HepG2 (cell line): ENCODE data around the gene GPN1. TPM values are rescaled to one million over a fixed set of nuclear protein-coding genes. Genes with fewer than 3 reads are reported as not detected.

Experiments used
- ATAC-seq: fragments of 200-7000 bp; cut with Tn5 transposase; 3 replicates; pipeline ENCODE4 v1.9.1; 2020; ENCODE audit warnings: mild to moderate bottlenecking, moderate library complexity
- BruUV-seq: library from RNA; stranded (reverse); fragments of 400-500 nt; replicated peaks from 2 replicates; lab custom pipeline; 2021; lab: Mats Ljungman, UMichigan
- CTCF ChIA-PET: fragments of 300-600 bp; formaldehyde crosslinking; extraction: SDS; loops from one replicate; lab custom pipeline; 2021; ENCODE audit warnings: low total read pairs, inconsistent platforms, low intra/inter-chr PET ratio; lab: Yijun Ruan, JAX
- POLR2A ChIA-PET: fragments of 350-600 bp; sonication (Branson Sonifier 250); formaldehyde crosslinking; loops from one replicate; lab custom pipeline; 2020; ENCODE audit warnings: antibody characterized with exemption, inconsistent platforms; lab: Yijun Ruan, JAX
- DNase-seq: peaks from one replicate; pipeline ENCODE4 v3.0.0-alpha.2; 2015; ENCODE audit warnings: low spot score
- FAIRE-seq: peaks from 3 replicates; lab custom pipeline; 2011; peaks lifted over from hg19 to GRCh38; lab: Jason Lieb, UNC
- H2AFZ ChIP-seq: one replicate; pipeline ENCODE4 v1.6.1; 2011; ENCODE audit warnings: low read length, inconsistent platforms
- H3K27ac ChIP-seq: fragments of 300-600 bp; 3 replicates; pipeline ENCODE4 v1.8.0; 2011; ENCODE audit warnings: mixed run types, mild to moderate bottlenecking, mixed read lengths, low read length, inconsistent platforms; ENCODE audit not compliant: insufficient read depth; ENCODE audit errors: extremely low read length
- H3K27me3 ChIP-seq, 2 experiments: fragments of 200-600 bp in 1 of 2; 2 replicates in 1 of 2; 3 replicates in 1 of 2; pipeline versions ENCODE4 v1.6.0 to v1.8.0; 2011; ENCODE audit warnings: low read length in 2 of 2, mild to moderate bottlenecking in 2 of 2, moderate library complexity in 2 of 2, inconsistent platforms in 1 of 2; ENCODE audit not compliant: insufficient read depth in 2 of 2, control insufficient read depth in 1 of 2
- H3K36me3 ChIP-seq, 2 experiments: fragments of 200-600 bp in 1 of 2; replicated peaks in 1 of 2; 2 replicates in 1 of 2; 3 replicates in 1 of 2; pipeline versions ENCODE4 v1.5.1 to v1.8.0; 2011; ENCODE audit warnings: low read length in 2 of 2, inconsistent platforms in 1 of 2; ENCODE audit not compliant: insufficient read depth in 2 of 2, control insufficient read depth in 1 of 2
- H3K4me1 ChIP-seq: 2 replicates; pipeline ENCODE4 v1.5.1; 2012; ENCODE audit warnings: low read length, inconsistent platforms; ENCODE audit not compliant: insufficient read depth
- H3K4me2 ChIP-seq: 2 replicates; pipeline ENCODE4 v1.6.0; 2011; ENCODE audit warnings: low read depth, low read length, inconsistent platforms
- H3K4me3 ChIP-seq, 3 experiments: fragments of 200-600 bp in 1 of 3; sonication (generic), shearing (Covaris generic) in 1 of 3; replicated peaks in 1 of 3; 2 replicates each; pipeline ENCODE4 v1.5.1; 2011 to 2016; ENCODE audit warnings: low read length in 3 of 3, inconsistent platforms in 2 of 3, low read depth in 2 of 3, mild to moderate bottlenecking in 2 of 3, control low read depth in 1 of 3, mixed read lengths in 1 of 3; ENCODE audit not compliant: insufficient read depth in 1 of 3
- H3K79me2 ChIP-seq: one replicate; pipeline ENCODE4 v1.6.1; 2011; ENCODE audit warnings: low read length, inconsistent platforms; ENCODE audit not compliant: insufficient read depth
- H3K9ac ChIP-seq: 2 replicates; pipeline ENCODE4 v1.6.0; 2011; ENCODE audit warnings: mild to moderate bottlenecking, low read depth, low read length, inconsistent platforms; ENCODE audit not compliant: insufficient read depth
- H3K9me3 ChIP-seq: 2 replicates; pipeline ENCODE4 v1.5.1; 2012; ENCODE audit warnings: mild to moderate bottlenecking, low read length
- H4K20me1 ChIP-seq: 2 replicates; pipeline ENCODE4 v1.6.0; 2011; ENCODE audit warnings: inconsistent platforms, mild to moderate bottlenecking, low read length, moderate library complexity; ENCODE audit not compliant: insufficient read depth
- CEBPB ChIP-seq: IDR thresholded peaks from 2 replicates; pipeline ENCODE4 v1.6.1; 2011; ENCODE audit warnings: low read depth, low read length, improper control_type of control experiment, borderline replicate concordance
- CEBPG ChIP-seq: IDR thresholded peaks from 2 replicates; pipeline ENCODE4 v1.6.1; 2016
- NFIB ChIP-seq: sonication (generic); formaldehyde crosslinking; IDR thresholded peaks from 2 replicates; pipeline ENCODE4 v1.9.0; 2021; ENCODE audit warnings: missing genetic modification reagents, mild to moderate bottlenecking, borderline replicate concordance
- TAF15 ChIP-seq: fragments of 200-400 bp; formaldehyde crosslinking; IDR thresholded peaks from one replicate; pipeline ENCODE4 v1.6.1; 2018; ENCODE audit warnings: mild to moderate bottlenecking, low read depth, low read length; ENCODE audit not compliant: poor library complexity, severe bottlenecking
- TEAD3 ChIP-seq: optimal IDR thresholded peaks from 2 replicates; pipeline ENCODE3; 2016; ENCODE audit warnings: borderline replicate concordance
- ZNF431 ChIP-seq: sonication (generic); formaldehyde crosslinking; IDR thresholded peaks from 2 replicates; pipeline ENCODE4 v1.9.0; 2022; ENCODE audit warnings: missing genetic modification reagents, low read depth, mild to moderate bottlenecking, borderline replicate concordance
- ZSCAN31 ChIP-seq: sonication (generic); formaldehyde crosslinking; IDR thresholded peaks from 2 replicates; pipeline ENCODE4 v1.5.0; 2020; ENCODE audit warnings: low read depth, mild to moderate bottlenecking, missing genetic modification reagents
- WGBS: methylation state at CpG from one replicate; pipeline ENCODE4 v1.1.6; 2017; ENCODE audit warnings: low lambda C conversion rate; 5-methylcytosine and 5-hydroxymethylcytosine counted together
- in situ Hi-C: cut with HindIII; loops from 2 replicates; pipeline ENCODE4 v1.10.0; 2017; ENCODE audit warnings: low pct_unique_long_range_greater_than_20kb; ENCODE audit not compliant: extremely low pct_ligation_motif_present
- intact Hi-C: fragments of 100-400 bp; cut with micrococcal nuclease; formaldehyde crosslinking; loops from one replicate; pipeline ENCODE4 v1.10.0; 2022; ENCODE audit not compliant: unreplicated experiment
- polyA plus RNA-seq, 8 experiments: library from polyadenylated mRNA; depleted of rRNA in 3 of 8; stranded (reverse) in 7 of 8; unstranded in 1 of 8; fragments of >200 nt; fragmentation: Illumina TruSeq in 4 of 8; extraction: Trizol in 4 of 8; gene quantifications; 2 replicates each; pipeline versions ENCODE4 v1.2.1 to v1.2.3, GENCODE V29; 2011 to 2016; ENCODE audit warnings: low read depth in 4 of 8, missing spikeins in 1 of 8, mixed read lengths in 1 of 8; ENCODE audit not compliant: insufficient read depth in 1 of 8
- total RNA-seq, 5 experiments: library from RNA; depleted of rRNA; stranded (reverse); fragments of >200 nt; fragmentation: Illumina TruSeq; extraction: Trizol; gene quantifications; 2 replicates each; pipeline ENCODE4 v1.2.3, GENCODE V29; 2016; ENCODE audit warnings: low read depth in 1 of 5
- TF ChIP-seq, protein P1 (sequence below): sonication (generic); formaldehyde crosslinking; IDR thresholded peaks from 2 replicates; pipeline ENCODE4 v1.4.0; 2020; ENCODE audit warnings: mild to moderate bottlenecking, missing genetic modification reagents

GPN1 gene
- total and polyA plus RNA-seq, 2 of the 13 experiments (the other 11 are each of a cell fraction or from before 2014, with no cell fraction given): 54.5 to 62.7 TPM

DNA sequence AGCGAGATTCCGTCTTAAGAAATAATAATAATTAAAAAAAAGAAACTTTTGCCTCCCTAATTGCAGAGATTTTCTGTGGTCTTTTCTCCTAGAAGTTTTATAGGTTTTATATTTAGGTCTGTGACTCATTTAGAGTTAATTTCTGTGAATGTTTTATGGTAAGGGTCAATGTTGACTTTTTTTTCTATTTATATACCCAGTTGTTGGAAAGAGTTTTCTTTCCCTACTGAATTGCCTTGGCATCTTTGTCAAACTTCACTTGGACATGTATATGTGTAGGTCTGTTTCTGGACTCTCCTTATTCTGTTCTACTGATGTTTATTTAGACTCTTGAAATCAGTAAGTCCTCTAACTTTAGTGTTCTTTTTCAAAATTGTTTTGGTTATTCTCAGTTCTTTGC, 40.5 kb upstream of the GPN1 start (continued):
- no peak for TF ChIP-seq NFIB (CRISPR knock-in tag)
- TF ChIP-seq, protein P1, sequence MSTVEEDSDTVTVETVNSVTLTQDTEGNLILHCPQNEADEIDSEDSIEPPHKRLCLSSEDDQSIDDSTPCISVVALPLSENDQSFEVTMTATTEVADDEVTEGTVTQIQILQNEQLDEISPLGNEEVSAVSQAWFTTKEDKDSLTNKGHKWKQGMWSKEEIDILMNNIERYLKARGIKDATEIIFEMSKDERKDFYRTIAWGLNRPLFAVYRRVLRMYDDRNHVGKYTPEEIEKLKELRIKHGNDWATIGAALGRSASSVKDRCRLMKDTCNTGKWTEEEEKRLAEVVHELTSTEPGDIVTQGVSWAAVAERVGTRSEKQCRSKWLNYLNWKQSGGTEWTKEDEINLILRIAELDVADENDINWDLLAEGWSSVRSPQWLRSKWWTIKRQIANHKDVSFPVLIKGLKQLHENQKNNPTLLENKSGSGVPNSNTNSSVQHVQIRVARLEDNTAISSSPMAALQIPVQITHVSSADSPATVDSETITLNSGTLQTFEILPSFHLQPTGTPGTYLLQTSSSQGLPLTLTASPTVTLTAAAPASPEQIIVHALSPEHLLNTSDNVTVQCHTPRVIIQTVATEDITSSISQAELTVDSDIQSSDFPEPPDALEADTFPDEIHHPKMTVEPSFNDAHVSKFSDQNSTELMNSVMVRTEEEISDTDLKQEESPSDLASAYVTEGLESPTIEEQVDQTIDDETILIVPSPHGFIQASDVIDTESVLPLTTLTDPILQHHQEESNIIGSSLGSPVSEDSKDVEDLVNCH (CRISPR knock-in tag): no peak
- no peak for TF ChIP-seq ZNF431

GRCh38 chr2:27591745-27592144, 37.1 kb upstream of the GPN1 start:
- ChIA-PET POLR2A (interaction anchor here (0.6 to 1.2 kb wide), 2 partner anchors 9 to 238 kb away, joined by 3 to 5 read pairs; partner anchors contain the start of gene ZNF512), CTCF (no interaction called here)
- TF ChIP-seq CEBPG (CRISPR knock-in tag) (peak; percentile 71), ZSCAN31 (CRISPR knock-in tag) (no peak), TAF15 (no peak), CEBPB (peak; percentile 57; the same call in 1 of the 2 replicates), TEAD3 (CRISPR knock-in tag) (peak; percentile 80)
- no peak overlapping the region for H3K4me2 ChIP-seq
- H3K9me3 ChIP-seq: peaks cover 9% of the 10 kb centered on the region
- H3K4me1 ChIP-seq: peaks cover 32% of the 10 kb centered on the region
- H3K36me3 ChIP-seq: peaks cover 0 to 3% of the 10 kb centered on the region in 2 experiments; a peak in 1 of 5 replicates
- H3K27me3 ChIP-seq: no peaks in the 10 kb centered on the region
- FAIRE-seq: no peak
- H3K9ac ChIP-seq: no peak overlapping the region
- WGBS: 85% methylated on average over 3 of the region's 3 CpGs
- H3K27ac ChIP-seq: no peak overlapping the region
- H3K79me2 ChIP-seq: peaks cover 89% of the 10 kb centered on the region
- no peak overlapping the region for H3K4me3 ChIP-seq
- ATAC-seq: no peak; the same call in 2 of the 3 replicates
- no TSS peak for BruUV-seq
- no peak overlapping the region for H2AFZ ChIP-seq
- H4K20me1 ChIP-seq: peaks cover 28% of the 10 kb centered on the region
- intact Hi-C loops: no loop called here
- in situ Hi-C loops: no loop called here
- DNase-seq: no peak
